IMR-90 (cell line): ENCODE data around the gene FAF1. TPM values are rescaled to one million over a fixed set of nuclear protein-coding genes. Genes with fewer than 3 reads are reported as not detected.

Experiments used
- ATAC-seq: fragments of 200-7000 bp; cut with Tn5 transposase; 2 replicates; pipeline ENCODE4 v1.9.1; 2020; ENCODE audit warnings: low read depth, mild to moderate bottlenecking, moderate library complexity
- BruUV-seq: library from RNA; stranded (reverse); fragments of 400-500 nt; replicated peaks from 2 replicates; lab custom pipeline; 2021; lab: Mats Ljungman, UMichigan
- CTCF ChIA-PET: fragments of 300-600 bp; formaldehyde crosslinking; extraction: SDS; loops from one replicate; lab custom pipeline; 2021; ENCODE audit warnings: antibody characterized with exemption; lab: Yijun Ruan, JAX
- POLR2A ChIA-PET: fragments of 300-600 bp; sonication (Branson Sonifier 250); formaldehyde crosslinking; loops from one replicate; lab custom pipeline; 2022; ENCODE audit warnings: antibody characterized with exemption; ENCODE audit not compliant: unreplicated experiment; lab: Charles Lee
- DNase-seq: peaks from one replicate; pipeline ENCODE4 v3.0.0; 2013
- H2AFZ ChIP-seq: replicated peaks from 2 replicates; pipeline ENCODE3; 2013; ENCODE audit warnings: low read length, mild to moderate bottlenecking; ENCODE audit not compliant: poor library complexity
- H2AK5ac ChIP-seq: 2 replicates; pipeline ENCODE4 v1.6.1; 2013; ENCODE audit warnings: low read depth, low read length, inconsistent platforms
- H2AK9ac ChIP-seq: replicated peaks from 2 replicates; pipeline ENCODE3; 2013; ENCODE audit warnings: mild to moderate bottlenecking, low read depth, low read length, moderate library complexity; ENCODE audit not compliant: poor library complexity
- H2BK120ac ChIP-seq: 2 replicates; pipeline ENCODE4 v1.6.1; 2013; ENCODE audit warnings: low read depth, low read length, inconsistent platforms
- H2BK15ac ChIP-seq: 3 replicates; pipeline ENCODE4 v1.6.1; 2013; ENCODE audit warnings: low read depth, low read length, inconsistent platforms
- H2BK20ac ChIP-seq: 2 replicates; pipeline ENCODE4 v1.6.1; 2013; ENCODE audit warnings: low read depth, mild to moderate bottlenecking, inconsistent platforms, low read length, moderate library complexity
- H2BK5ac ChIP-seq: 2 replicates; pipeline ENCODE4 v1.6.1; 2013; ENCODE audit warnings: mild to moderate bottlenecking, low read depth, low read length, inconsistent platforms; ENCODE audit not compliant: poor library complexity, severe bottlenecking
- H3K14ac ChIP-seq: replicated peaks from 2 replicates; pipeline ENCODE4 v1.6.1; 2013; ENCODE audit warnings: low read depth, low read length, inconsistent platforms
- H3K18ac ChIP-seq: 2 replicates; pipeline ENCODE4 v1.6.1; 2013; ENCODE audit warnings: low read depth, low read length, control low read depth
- H3K23ac ChIP-seq: 2 replicates; pipeline ENCODE4 v1.6.1; 2013; ENCODE audit warnings: low read depth, low read length, inconsistent platforms
- H3K27ac ChIP-seq: 2 replicates; pipeline ENCODE4 v1.5.1; 2013; ENCODE audit warnings: mild to moderate bottlenecking, control low read depth, low read length; ENCODE audit not compliant: insufficient read depth
- H3K27me3 ChIP-seq: 2 replicates; pipeline ENCODE4 v1.6.1; 2013; ENCODE audit warnings: low read length; ENCODE audit not compliant: control insufficient read depth, insufficient read depth
- H3K36me3 ChIP-seq: 2 replicates; pipeline ENCODE4 v1.6.1; 2013; ENCODE audit warnings: low read length, mixed read lengths; ENCODE audit not compliant: control insufficient read depth, insufficient read depth
- H3K4ac ChIP-seq: 2 replicates; pipeline ENCODE4 v1.6.1; 2013; ENCODE audit warnings: low read depth, low read length, inconsistent platforms
- H3K4me1 ChIP-seq: 2 replicates; pipeline ENCODE4 v1.6.1; 2013; ENCODE audit warnings: low read length, mixed read lengths; ENCODE audit not compliant: control insufficient read depth, insufficient read depth
- H3K4me2 ChIP-seq: 2 replicates; pipeline ENCODE4 v1.6.1; 2013; ENCODE audit warnings: low read depth, mild to moderate bottlenecking, control low read depth, low read length, moderate library complexity
- H3K4me3 ChIP-seq: 2 replicates; pipeline ENCODE4 v1.5.1; 2013; ENCODE audit warnings: low read depth, mild to moderate bottlenecking, control low read depth, low read length, moderate library complexity; ENCODE audit not compliant: insufficient read depth
- H3K56ac ChIP-seq: 2 replicates; pipeline ENCODE4 v1.6.1; 2013; ENCODE audit warnings: low read length, inconsistent platforms; ENCODE audit not compliant: insufficient read depth; ENCODE audit errors: extremely low read depth
- H3K79me1 ChIP-seq, 2 experiments: 2 replicates each; pipeline ENCODE4 v1.6.1; 2013; ENCODE audit warnings: low read length in 2 of 2, inconsistent platforms in 1 of 2, low read depth in 1 of 2
- H3K9ac ChIP-seq: 2 replicates; pipeline ENCODE4 v1.6.1; 2013; ENCODE audit warnings: low read depth, low read length, control low read depth
- H3K9me1 ChIP-seq: 2 replicates; pipeline ENCODE4 v1.6.1; 2013; ENCODE audit warnings: low read length, inconsistent platforms; ENCODE audit not compliant: insufficient read depth
- H3K9me3 ChIP-seq: 2 replicates; pipeline ENCODE4 v1.6.1; 2013; ENCODE audit warnings: low read length; ENCODE audit not compliant: control insufficient read depth, insufficient read depth
- H4K20me1 ChIP-seq: 2 replicates; pipeline ENCODE4 v1.6.1; 2013; ENCODE audit warnings: low read length, inconsistent platforms; ENCODE audit not compliant: insufficient read depth
- H4K5ac ChIP-seq: 2 replicates; pipeline ENCODE4 v1.6.1; 2013; ENCODE audit warnings: mild to moderate bottlenecking, low read depth, low read length, control low read depth
- H4K8ac ChIP-seq, 2 experiments: 2 replicates each; pipeline ENCODE4 v1.6.1; 2013; ENCODE audit warnings: low read depth in 2 of 2, low read length in 2 of 2, control low read depth in 1 of 2, inconsistent platforms in 1 of 2
- H4K91ac ChIP-seq: 2 replicates; pipeline ENCODE4 v1.6.1; 2013; ENCODE audit warnings: low read depth, low read length, inconsistent platforms; ENCODE audit not compliant: insufficient read depth
- BHLHE40 ChIP-seq: fragments of 150-350 bp; IDR thresholded peaks from 2 replicates; pipeline ENCODE4 v1.6.1; 2016; ENCODE audit warnings: mild to moderate bottlenecking, low read depth, low read length
- CEBPB ChIP-seq: IDR thresholded peaks from 2 replicates; pipeline ENCODE4 v1.6.1; 2012; ENCODE audit warnings: low read depth, low read length, improper control_type of control experiment
- CHD1 ChIP-seq: IDR thresholded peaks from 2 replicates; pipeline ENCODE4 v1.6.1; 2012; ENCODE audit warnings: low read depth, low read length, improper control_type of control experiment
- CTCF ChIP-seq: conservative IDR thresholded peaks from 2 replicates; pipeline ENCODE4 v1.5.1; 2012; ENCODE audit warnings: mild to moderate bottlenecking, low read depth, low read length, improper control_type of control experiment
- ELK1 ChIP-seq: fragments of 150-350 bp; IDR thresholded peaks from 2 replicates; pipeline ENCODE4 v1.6.1; 2016; ENCODE audit warnings: low read depth, mild to moderate bottlenecking, low read length, moderate library complexity, borderline replicate concordance
- FOS ChIP-seq: fragments of 150-350 bp; IDR thresholded peaks from 2 replicates; pipeline ENCODE4 v1.6.1; 2016; ENCODE audit warnings: low read depth, low read length
- MAFK ChIP-seq: IDR thresholded peaks from 2 replicates; pipeline ENCODE4 v1.6.1; 2012; ENCODE audit warnings: low read depth, low read length, improper control_type of control experiment
- MAZ ChIP-seq: IDR thresholded peaks from 2 replicates; pipeline ENCODE4 v1.6.1; 2012; ENCODE audit warnings: low read depth, mild to moderate bottlenecking, low read length, improper control_type of control experiment, moderate library complexity, borderline replicate concordance
- MXI1 ChIP-seq: IDR thresholded peaks from 2 replicates; pipeline ENCODE4 v1.6.1; 2012; ENCODE audit warnings: low read depth, mild to moderate bottlenecking, low read length, moderate library complexity, borderline replicate concordance
- NFE2L2 ChIP-seq: fragments of 150-350 bp; IDR thresholded peaks from 2 replicates; pipeline ENCODE4 v1.6.1; 2016; ENCODE audit warnings: low read depth, mild to moderate bottlenecking, low read length
- POLR2A ChIP-seq: IDR thresholded peaks from 2 replicates; pipeline ENCODE4 v1.6.1; 2012; ENCODE audit warnings: mild to moderate bottlenecking, low read depth, low read length
- RAD21 ChIP-seq: IDR thresholded peaks from 2 replicates; pipeline ENCODE4 v1.6.1; 2012; ENCODE audit warnings: low read length, improper control_type of control experiment
- RCOR1 ChIP-seq: IDR thresholded peaks from 2 replicates; pipeline ENCODE4 v1.6.1; 2012; ENCODE audit warnings: mild to moderate bottlenecking, low read length, improper control_type of control experiment; ENCODE audit not compliant: insufficient replicate concordance
- RFX5 ChIP-seq: IDR thresholded peaks from 2 replicates; pipeline ENCODE4 v1.8.0; 2012; ENCODE audit warnings: low read depth, mild to moderate bottlenecking, low read length, moderate library complexity
- SMC3 ChIP-seq: fragments of 150-350 bp; IDR thresholded peaks from 2 replicates; pipeline ENCODE4 v1.6.1; 2016; ENCODE audit warnings: low read depth, mild to moderate bottlenecking, antibody characterized with exemption, low read length, moderate library complexity
- USF2 ChIP-seq: fragments of 150-350 bp; IDR thresholded peaks from 2 replicates; pipeline ENCODE4 v1.6.1; 2017; ENCODE audit warnings: mild to moderate bottlenecking, antibody characterized with exemption, low read length, low read depth
- WGBS, 2 experiments: methylation state at CpG; one replicate each; pipeline versions ENCODE4 v1.1.5 to v1.1.7; 2013; ENCODE audit warnings: missing lambda C conversion rate in 2 of 2; ENCODE audit not compliant: insufficient read length in 1 of 2; ENCODE audit errors: extremely low coverage in 2 of 2; 5-methylcytosine and 5-hydroxymethylcytosine counted together
- dilution Hi-C: fragments of 300-500 bp; cut with HindIII; formaldehyde crosslinking; loops from one replicate; pipeline ENCODE4 v1.14.3; 2018; ENCODE audit warnings: low sequenced_read_pairs; ENCODE audit not compliant: unreplicated experiment
- in situ Hi-C: fragments of 300-500 bp; cut with MboI; formaldehyde crosslinking; loops from 3 replicates; pipeline ENCODE4 v1.14.3; 2019; ENCODE audit warnings: low sequenced_read_pairs, inconsistent platforms, mixed read lengths
- intact Hi-C: fragments of 100-400 bp; cut with micrococcal nuclease; formaldehyde crosslinking; loops from 2 replicates; pipeline ENCODE4 v1.10.0; 2022
- polyA plus RNA-seq, 3 experiments: library from polyadenylated mRNA; depleted of rRNA; stranded (reverse); fragments of >200 nt; gene quantifications; 2 replicates each; pipeline ENCODE4 v1.2.3, GENCODE V29; 2012; ENCODE audit warnings: low replicate concordance in 1 of 3
- total RNA-seq: library from RNA; depleted of rRNA; stranded (reverse); fragments of >200 nt; gene quantifications from 2 replicates; pipeline ENCODE4 v1.2.3, GENCODE V29; 2012

Gene FAF1
- total and polyA plus RNA-seq, 2 of the 4 experiments (the other 2 are of a cell fraction): 18.8 to 72.9 TPM

GRCh38 chr1:50992532-50993318, 32.7 kb upstream of the FAF1 start:
- H3K27ac ChIP-seq: no peak overlapping the region
- H3K9me1 ChIP-seq: no peaks in the 10 kb centered on the region
- no peak overlapping the region for H3K9ac ChIP-seq
- no peak overlapping the region for H2BK5ac ChIP-seq
- no peaks in the 10 kb centered on the region for H3K27me3 ChIP-seq
- ATAC-seq: no peak
- POLR2A ChIA-PET: no interaction called here
- no peak overlapping the region for H2BK20ac ChIP-seq
- H2BK15ac ChIP-seq: no peak overlapping the region
- in situ Hi-C loops (no loop called here), intact Hi-C loops (no loop called here), dilution Hi-C loops (no loop called here)
- no peak for TF ChIP-seq NFE2L2
- TF ChIP-seq POLR2A: no peak
- TF ChIP-seq SMC3: no peak
- no peak for TF ChIP-seq CTCF
- TF ChIP-seq RFX5: no peak
- TF ChIP-seq ELK1: no peak
- no peak for TF ChIP-seq MXI1
- no peak for TF ChIP-seq RAD21
- no peak for TF ChIP-seq CEBPB
- no peak for TF ChIP-seq RCOR1
- TF ChIP-seq MAFK: no peak
- no peak for TF ChIP-seq BHLHE40
- TF ChIP-seq CHD1: no peak
- no peak for TF ChIP-seq USF2
- TF ChIP-seq MAZ: no peak
- no peak for TF ChIP-seq FOS
- no peak overlapping the region for H3K4me2 ChIP-seq
- no peaks in the 10 kb centered on the region for H3K4me1 ChIP-seq
- H3K4me3 ChIP-seq: no peak overlapping the region
- no peak overlapping the region for H2AK5ac ChIP-seq
- H3K4ac ChIP-seq: no peak overlapping the region
- H4K20me1 ChIP-seq: no peaks in the 10 kb centered on the region
- no peak overlapping the region for H4K8ac ChIP-seq
- no peak overlapping the region for H3K56ac ChIP-seq
- H2AK9ac ChIP-seq: no peak overlapping the region
- H2AFZ ChIP-seq: no peak overlapping the region
- no peak overlapping the region for H4K5ac ChIP-seq
- no TSS peak for BruUV-seq
- DNase-seq: no peak
- H2BK120ac ChIP-seq: no peak overlapping the region
- no peak overlapping the region for H3K14ac ChIP-seq
- H3K36me3 ChIP-seq: no peaks in the 10 kb centered on the region
- CTCF ChIA-PET: no interaction called here
- WGBS, 2 experiments: no CpG with 5 or more reads among the region's 3 CpGs
- no peaks in the 10 kb centered on the region for H3K79me1 ChIP-seq
- H3K23ac ChIP-seq: no peak overlapping the region
- no peak overlapping the region for H3K18ac ChIP-seq
- no peaks in the 10 kb centered on the region for H3K9me3 ChIP-seq
- no peak overlapping the region for H4K91ac ChIP-seq
